LNCaP clone FGC (cell line): ENCODE data around the gene BTN2A1.

ENCODE experiments used
- DNase-seq: peaks from one replicate; pipeline ENCODE4 v3.0.0-alpha.2; 2011; ENCODE audit warnings: low read depth
- H3K4me3 ChIP-seq: 2 replicates; pipeline ENCODE4 v1.5.1; 2011; ENCODE audit warnings: mild to moderate bottlenecking, low read depth, low read length, control low read depth
- TF ChIP-seq, protein P1 (sequence below): IDR thresholded peaks from 2 replicates; pipeline ENCODE4 v1.5.1; 2012; ENCODE audit warnings: mild to moderate bottlenecking; ENCODE audit not compliant: control insufficient read depth, insufficient read depth; ENCODE audit errors: extremely low read depth

The BTN2A1 gene

DNA sequence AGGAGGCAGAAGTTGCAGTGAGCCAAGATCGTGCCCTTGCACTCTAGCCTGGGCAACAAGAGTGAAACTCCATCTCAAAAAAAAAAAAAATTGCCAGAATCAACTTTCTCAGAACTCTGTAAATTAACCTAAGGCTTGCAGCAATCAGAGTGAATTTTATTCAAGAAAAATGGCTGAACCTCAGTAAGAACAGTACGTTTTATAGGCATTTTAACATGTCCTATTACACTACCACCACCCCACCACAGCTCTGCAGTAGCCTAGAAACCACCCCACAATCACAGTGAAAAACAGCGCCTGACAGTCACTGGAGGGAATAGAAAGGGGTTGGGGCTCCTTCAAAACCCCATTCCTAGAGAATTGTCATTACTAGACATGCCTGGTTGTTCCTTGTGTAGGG, 26.0 kb downstream of the BTN2A1 start:
- DNase-seq = no peak
- TF ChIP-seq, protein P1, sequence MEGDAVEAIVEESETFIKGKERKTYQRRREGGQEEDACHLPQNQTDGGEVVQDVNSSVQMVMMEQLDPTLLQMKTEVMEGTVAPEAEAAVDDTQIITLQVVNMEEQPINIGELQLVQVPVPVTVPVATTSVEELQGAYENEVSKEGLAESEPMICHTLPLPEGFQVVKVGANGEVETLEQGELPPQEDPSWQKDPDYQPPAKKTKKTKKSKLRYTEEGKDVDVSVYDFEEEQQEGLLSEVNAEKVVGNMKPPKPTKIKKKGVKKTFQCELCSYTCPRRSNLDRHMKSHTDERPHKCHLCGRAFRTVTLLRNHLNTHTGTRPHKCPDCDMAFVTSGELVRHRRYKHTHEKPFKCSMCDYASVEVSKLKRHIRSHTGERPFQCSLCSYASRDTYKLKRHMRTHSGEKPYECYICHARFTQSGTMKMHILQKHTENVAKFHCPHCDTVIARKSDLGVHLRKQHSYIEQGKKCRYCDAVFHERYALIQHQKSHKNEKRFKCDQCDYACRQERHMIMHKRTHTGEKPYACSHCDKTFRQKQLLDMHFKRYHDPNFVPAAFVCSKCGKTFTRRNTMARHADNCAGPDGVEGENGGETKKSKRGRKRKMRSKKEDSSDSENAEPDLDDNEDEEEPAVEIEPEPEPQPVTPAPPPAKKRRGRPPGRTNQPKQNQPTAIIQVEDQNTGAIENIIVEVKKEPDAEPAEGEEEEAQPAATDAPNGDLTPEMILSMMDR = no peak

DNA sequence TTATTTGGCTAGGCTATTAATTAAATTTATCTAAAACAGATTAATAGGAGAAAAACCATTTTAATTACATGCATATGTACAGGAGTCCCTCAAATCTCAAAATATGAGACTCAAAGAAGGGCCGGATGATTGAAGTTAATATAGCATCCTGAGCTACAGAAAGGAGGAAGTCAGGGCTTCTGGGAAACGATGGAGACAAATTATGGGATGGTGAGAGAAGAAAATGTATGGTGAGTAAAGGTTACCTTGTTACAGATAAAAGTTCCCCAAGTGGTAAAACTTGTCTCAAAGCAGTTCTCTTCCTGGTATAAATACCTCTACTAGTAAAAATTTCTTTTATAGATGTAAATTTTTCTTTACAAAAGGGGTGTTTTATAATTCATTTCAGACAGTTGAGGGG, 26.4 kb downstream of the BTN2A1 start:
- no peak for DNase-seq
- TF ChIP-seq, protein P1 = no peak
- no peak overlapping the region for H3K4me3 ChIP-seq

More for the DNA sequence above, 26.0 kb downstream of the BTN2A1 start:
- H3K4me3 ChIP-seq = no peak overlapping the region

DNA sequence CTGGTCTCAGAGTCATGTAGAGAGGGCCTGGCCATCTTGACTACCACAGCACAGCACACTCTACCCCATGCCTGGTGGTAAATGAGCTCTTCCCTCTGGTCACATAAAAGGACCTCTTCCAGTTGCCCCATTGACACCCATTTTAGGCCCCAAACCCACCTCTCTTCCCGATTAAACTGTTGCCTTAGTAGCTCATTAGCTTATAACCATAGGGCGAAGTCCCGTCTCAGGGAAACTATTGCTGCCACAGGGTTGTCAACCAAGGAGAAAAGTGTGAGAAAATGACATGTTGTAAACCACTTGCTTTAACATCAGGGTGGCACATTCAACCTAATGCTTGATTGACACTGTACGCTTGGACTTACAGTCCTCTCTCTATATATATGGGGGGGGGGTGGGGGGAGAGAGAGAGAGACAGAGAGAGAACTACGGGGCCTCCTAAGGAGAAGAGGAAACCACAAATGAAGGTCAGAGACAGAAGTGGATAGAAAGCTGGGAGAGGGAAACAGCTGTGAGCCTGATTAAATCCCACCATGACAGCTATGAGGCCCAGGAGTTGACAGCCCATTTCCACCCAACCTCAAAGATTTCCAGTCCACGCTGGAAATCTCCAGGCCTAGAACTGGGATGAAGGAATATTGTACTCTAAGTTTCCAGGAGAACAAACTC, 27.5 kb downstream of the BTN2A1 start:
- TF ChIP-seq, protein P1 = no peak
- no peak overlapping the region for H3K4me3 ChIP-seq
- no peak for DNase-seq

DNA sequence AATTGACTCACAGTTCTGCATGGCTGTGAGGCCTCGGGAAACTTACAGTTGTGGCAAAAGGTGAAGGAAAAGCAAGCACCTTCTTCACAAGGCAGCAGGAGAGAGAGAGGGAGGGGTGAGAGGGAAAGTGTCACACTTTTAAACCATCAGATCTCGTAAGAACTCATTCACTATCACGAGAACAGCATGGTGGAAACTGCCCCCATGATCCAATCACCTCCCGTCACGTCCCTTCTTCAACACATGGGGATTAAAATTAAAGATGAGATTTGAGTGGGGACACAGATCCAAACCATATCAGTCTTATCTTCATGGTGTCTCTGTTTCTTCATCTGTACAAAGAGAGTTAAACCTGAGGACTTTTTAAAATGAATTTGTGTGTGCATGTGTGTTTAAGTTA, 28.6 kb downstream of the BTN2A1 start:
- H3K4me3 ChIP-seq = no peak overlapping the region
- no peak for DNase-seq
- TF ChIP-seq, protein P1 = no peak

DNA sequence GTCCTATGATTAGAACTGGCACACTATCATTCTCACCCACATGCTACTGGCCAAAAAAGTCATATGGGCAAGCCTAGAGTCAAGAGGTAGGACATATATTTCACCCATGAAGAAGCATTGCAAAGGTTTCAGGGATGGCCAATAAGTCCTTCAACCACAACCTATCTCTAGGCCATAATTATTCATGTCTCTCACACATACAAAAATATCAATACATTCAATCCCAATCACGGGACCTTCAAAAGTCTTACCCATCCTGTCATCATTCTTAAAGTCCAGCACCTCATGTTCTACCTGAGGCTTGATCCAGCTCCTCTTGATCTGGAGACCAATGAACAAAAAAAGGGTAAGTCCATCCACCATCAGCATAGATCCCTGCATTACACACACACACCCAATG, 29.7 kb downstream of the BTN2A1 start:
- TF ChIP-seq, protein P1 = no peak
- no peak overlapping the region for H3K4me3 ChIP-seq
- DNase-seq = no peak

DNA sequence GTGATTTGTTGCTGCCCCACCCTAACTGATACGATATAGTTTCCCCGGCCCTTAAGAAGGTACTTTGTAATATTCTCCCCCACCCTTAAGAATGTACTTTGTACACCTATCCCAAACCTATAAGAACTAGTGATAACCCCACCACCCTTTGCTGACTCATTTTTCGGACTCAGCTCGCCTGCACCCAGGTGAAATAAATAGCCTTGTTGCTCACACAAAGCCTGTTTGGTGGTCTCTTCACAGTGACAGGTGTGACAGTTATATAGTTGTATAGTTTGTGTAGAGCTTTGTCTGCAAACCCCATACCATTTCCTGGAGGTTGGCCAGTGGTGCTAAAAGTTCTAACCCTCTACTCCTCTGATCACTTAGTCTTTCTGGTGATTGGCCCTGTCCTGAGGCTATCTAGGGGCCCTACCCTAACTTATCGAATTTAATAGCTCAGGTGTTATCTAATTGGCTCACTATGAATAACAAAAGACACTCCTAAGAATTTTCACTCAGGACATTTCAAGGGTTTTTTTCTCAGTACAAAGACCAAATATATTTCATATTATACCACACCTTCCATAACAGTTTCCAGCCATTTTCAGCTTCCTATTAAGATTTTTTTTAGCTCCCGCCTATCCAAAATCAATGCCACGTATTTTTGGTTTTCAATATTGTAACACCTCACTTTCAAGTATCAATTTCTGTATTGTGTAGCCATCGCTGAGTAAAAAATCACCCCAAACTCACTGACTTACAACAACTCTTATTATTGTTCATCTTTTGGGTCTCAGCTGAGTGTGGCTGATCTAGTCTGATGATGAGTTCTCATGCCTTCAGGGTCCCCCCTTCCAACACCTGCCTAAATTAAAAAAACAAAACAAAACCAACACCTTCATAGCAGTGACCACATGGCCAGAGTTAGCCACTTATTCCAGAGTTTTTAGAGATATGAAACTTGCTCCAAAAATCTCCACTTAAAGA, 32.5 kb downstream of the BTN2A1 start:
- TF ChIP-seq, protein P1 = no peak
- DNase-seq = no peak

More for the DNA sequence above, 32.5 kb downstream of the BTN2A1 start:
- no peak overlapping the region for H3K4me3 ChIP-seq
